HG03196 (cell line): ENCODE measurements around the gene NR2F2.

Experiments used
- ATAC-seq: cut with Tn5 transposase; IDR thresholded peaks from one replicate; pipeline ENCODE4 v1.9.1; 2021; ENCODE audit not compliant: unreplicated experiment

Gene NR2F2

GRCh38 chr15:96330450-96331143 lies at the start of gene NR2F2:
Gene NR2F2, plus strand, starts transcription at chr15:96330700. Its CDS starts 1,406 bp downstream, at chr15:96332106.
- peak; percentile 70 for ATAC-seq

GRCh38 chr15:96285305-96285704 lies 45.2 kb upstream of the NR2F2 start:
- ATAC-seq, result no peak

GRCh38 chr15:96285729-96286254 lies 44.7 kb upstream of the NR2F2 start:
- no peak for ATAC-seq

- no peak for ATAC-seq
These were observed 39.8 kb upstream of the NR2F2 start for GRCh38 chr15:96290679-96291078.

GRCh38 chr15:96292635-96293034 lies 37.9 kb upstream of the NR2F2 start:
- no peak for ATAC-seq

GRCh38 chr15:96293441-96293840 lies 37.1 kb upstream of the NR2F2 start:
- ATAC-seq, result no peak

GRCh38 chr15:96294766-96295165 lies 35.7 kb upstream of the NR2F2 start:
- ATAC-seq, result no peak

- no peak for ATAC-seq
These were observed 34.2 kb upstream of the NR2F2 start for GRCh38 chr15:96296264-96296663.

- no peak for ATAC-seq
These were observed 32.7 kb upstream of the NR2F2 start for GRCh38 chr15:96297783-96298182.

GRCh38 chr15:96298217-96298616 lies 32.3 kb upstream of the NR2F2 start:
- ATAC-seq, result no peak

GRCh38 chr15:96300836-96301235 lies 29.7 kb upstream of the NR2F2 start:
- no peak for ATAC-seq

- no peak for ATAC-seq
These were observed 26.9 kb upstream of the NR2F2 start for GRCh38 chr15:96303503-96304056.

GRCh38 chr15:96304839-96305238 lies 25.7 kb upstream of the NR2F2 start:
- no peak for ATAC-seq

GRCh38 chr15:96306321-96306720 lies 24.2 kb upstream of the NR2F2 start:
- ATAC-seq, result no peak

GRCh38 chr15:96307856-96308394 lies 22.6 kb upstream of the NR2F2 start:
- no peak for ATAC-seq

GRCh38 chr15:96309143-96309660 lies 21.3 kb upstream of the NR2F2 start:
- no peak for ATAC-seq

- no peak for ATAC-seq
These were observed 19.1 kb upstream of the NR2F2 start for GRCh38 chr15:96311256-96311955.

- no peak for ATAC-seq
These were observed 18.6 kb upstream of the NR2F2 start for GRCh38 chr15:96311956-96312294.

- ATAC-seq, result no peak
These were observed 17.7 kb upstream of the NR2F2 start for GRCh38 chr15:96312641-96313335.

- ATAC-seq, result no peak
These were observed 16.0 kb upstream of the NR2F2 start for GRCh38 chr15:96314518-96314917.

GRCh38 chr15:96314963-96315362 lies 15.5 kb upstream of the NR2F2 start:
- no peak for ATAC-seq
